Measurements from ENCODE around the gene ARMC10. TPM values are rescaled to one million over a fixed set of nuclear protein-coding genes. Genes with fewer than 3 reads are reported as not detected.

The ARMC10 gene
- total and polyA plus RNA-seq, 7 experiments from 2014 or later = 13.6 to 46.4 (median 27.8) TPM

DNA sequence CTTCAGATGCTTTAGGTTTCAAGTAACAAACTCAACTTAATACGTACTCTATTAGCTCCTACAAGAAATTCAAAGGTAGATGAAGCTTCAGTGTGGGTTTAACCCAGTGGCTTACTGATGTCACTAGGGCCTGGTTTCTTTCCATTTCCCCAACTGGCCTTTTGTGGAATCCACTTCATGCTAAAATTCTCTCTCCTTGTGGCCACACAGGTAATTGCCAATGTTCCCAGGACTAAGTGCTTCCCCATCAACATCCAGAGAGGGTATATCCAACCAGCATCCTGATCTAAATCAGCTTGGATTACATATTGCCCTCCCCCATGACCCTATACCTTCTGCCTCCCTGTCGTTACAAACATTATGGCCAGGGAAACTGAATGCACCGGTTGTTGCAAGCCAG lies 11.0 kb upstream of the ARMC10 start:
- Histone ChIP-seq H3K4me1 (ENCODE audit: control insufficient read depth in 2 of 2, insufficient read depth in 2 of 2, low read length in 2 of 2) (no peaks in the 10 kb centered on the region), H3K4me3 (ENCODE audit: low read length) (no peak overlapping the region), H3K9me3 (ENCODE audit: control insufficient read depth in 2 of 3, low read length in 3 of 3) (no peaks in the 10 kb centered on the region), H3K36me3 (ENCODE audit: control insufficient read depth in 2 of 3, insufficient read depth in 3 of 3, low read length in 3 of 3) (no peaks in the 10 kb centered on the region), H3K27ac (ENCODE audit: low read depth, low read length) (no peak overlapping the region), H3K27me3 (ENCODE audit: control insufficient read depth in 2 of 2, insufficient read depth in 2 of 2, low read length in 2 of 2) (no peaks in the 10 kb centered on the region)
- no peak for DNase-seq
- H3K27ac Mint-ChIP-seq = no peak overlapping the region
- ChIA-PET POLR2A (no interaction called here), CTCF (no interaction called here)
- peaks cover 0 to 21% (median 0%) of the 10 kb centered on the region in 5 donors for H3K27me3 Mint-ChIP-seq
- no peaks in the 10 kb centered on the region for H3K9me3 Mint-ChIP-seq
- ATAC-seq = no peak
- intact Hi-C loops (cut with micrococcal nuclease) = loop anchor here (2.0 to 5.0 kb wide), 2 partner anchors 305 to 307 kb away; no protein-coding TSS in a partner anchor
- H3K4me3 Mint-ChIP-seq = no peak overlapping the region
- H3K4me1 Mint-ChIP-seq = peaks cover 0 to 3% (median 0%) of the 10 kb centered on the region in 7 donors
- H3K36me3 Mint-ChIP-seq = peaks cover 0 to 9% (median 0%) of the 10 kb centered on the region in 5 donors

DNA sequence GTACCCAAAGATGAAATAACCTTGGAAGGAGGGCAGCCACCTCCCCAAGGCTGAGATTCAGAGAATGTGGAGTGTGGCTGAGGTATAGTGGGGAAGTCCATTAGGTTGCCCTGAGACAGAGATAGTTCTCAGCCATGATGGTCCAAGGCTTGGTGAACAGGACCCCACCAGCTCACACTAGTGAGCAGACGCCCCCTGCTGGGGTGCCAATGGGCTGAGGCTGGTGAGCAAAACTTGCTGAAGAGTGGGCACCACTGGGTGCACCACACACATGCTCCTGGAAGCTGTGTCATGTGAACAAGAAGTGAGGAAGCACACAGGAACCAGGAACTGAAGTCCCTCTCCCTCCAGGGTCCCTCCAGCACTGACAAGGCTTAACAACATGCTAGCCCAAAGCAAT lies 9.3 kb upstream of the ARMC10 start:
- H3K4me1 ChIP-seq (ENCODE audit: control insufficient read depth in 2 of 2, insufficient read depth in 2 of 2, low read length in 2 of 2) = no peaks in the 10 kb centered on the region
- ATAC-seq (peak; percentile 55), DNase-seq (peak in 4 of 9 donors; percentile 11 to 46 (median 14))
- no peaks in the 10 kb centered on the region for H3K9me3 ChIP-seq (ENCODE audit: control insufficient read depth in 2 of 3, low read length in 3 of 3)
- H3K27ac Mint-ChIP-seq = no peak overlapping the region
- peaks cover 0 to 3% (median 0%) of the 10 kb centered on the region in 7 donors for H3K4me1 Mint-ChIP-seq
- ChIA-PET POLR2A (no interaction called here), CTCF (no interaction called here)
- no peak overlapping the region for H3K4me3 ChIP-seq (ENCODE audit: low read length)
- H3K27me3 Mint-ChIP-seq = peaks cover 0 to 21% (median 0%) of the 10 kb centered on the region in 5 donors
- H3K4me3 Mint-ChIP-seq = no peak overlapping the region
- H3K36me3 Mint-ChIP-seq = peaks cover 0 to 9% (median 0%) of the 10 kb centered on the region in 5 donors
- no peaks in the 10 kb centered on the region for H3K36me3 ChIP-seq (ENCODE audit: control insufficient read depth in 2 of 3, insufficient read depth in 3 of 3, low read length in 3 of 3)
- no peaks in the 10 kb centered on the region for H3K9me3 Mint-ChIP-seq
- H3K27ac ChIP-seq (ENCODE audit: low read depth, low read length) = no peak overlapping the region
- no peaks in the 10 kb centered on the region for H3K27me3 ChIP-seq (ENCODE audit: control insufficient read depth in 2 of 2, insufficient read depth in 2 of 2, low read length in 2 of 2)
- intact Hi-C loops (cut with micrococcal nuclease) = no loop called here

GRCh38 chr7:103068414-103069403 lies 6.2 kb upstream of the ARMC10 start:
- intact Hi-C loops (cut with micrococcal nuclease) = no loop called here
- Mint-ChIP-seq H3K4me1 (peaks cover under 1 to 2% (median 1%) of the 10 kb centered on the region in 7 donors), H3K4me3 (no peak overlapping the region), H3K27me3 (peaks cover 0 to 17% (median 0%) of the 10 kb centered on the region in 5 donors), H3K27ac (no peak overlapping the region), H3K9me3 (no peaks in the 10 kb centered on the region), H3K36me3 (peaks cover 0 to 9% (median 0%) of the 10 kb centered on the region in 5 donors)
- Histone ChIP-seq H3K4me1 (ENCODE audit: control insufficient read depth in 2 of 2, insufficient read depth in 2 of 2, low read length in 2 of 2) (no peaks in the 10 kb centered on the region), H3K36me3 (ENCODE audit: control insufficient read depth in 2 of 3, insufficient read depth in 3 of 3, low read length in 3 of 3) (no peaks in the 10 kb centered on the region), H3K27ac (ENCODE audit: low read depth, low read length) (no peak overlapping the region), H3K4me3 (ENCODE audit: low read length) (no peak overlapping the region), H3K27me3 (ENCODE audit: control insufficient read depth in 2 of 2, insufficient read depth in 2 of 2, low read length in 2 of 2) (no peaks in the 10 kb centered on the region), H3K9me3 (ENCODE audit: control insufficient read depth in 2 of 3, low read length in 3 of 3) (no peaks in the 10 kb centered on the region)
- ATAC-seq = no peak
- ChIA-PET CTCF (no interaction called here), POLR2A (no interaction called here)
- DNase-seq = no peak

DNA sequence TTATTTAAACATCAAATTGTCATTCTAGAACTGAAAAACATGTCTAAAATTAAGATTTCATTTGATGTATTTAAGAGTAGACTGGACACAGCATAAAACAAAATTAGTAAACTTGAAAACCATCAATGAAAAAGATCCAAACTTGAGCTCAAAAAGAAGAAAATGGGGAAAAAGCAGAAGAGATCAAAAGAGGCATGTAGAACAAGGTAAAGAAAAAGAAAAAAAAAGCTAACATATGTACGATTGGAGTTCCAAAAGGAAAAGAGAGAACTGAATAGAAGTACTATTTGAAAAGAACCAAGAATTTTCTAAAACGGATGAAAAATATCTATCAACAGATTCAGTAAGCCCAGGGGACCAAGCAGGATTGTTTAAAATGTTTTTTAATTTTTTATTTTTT lies 3.9 kb upstream of the ARMC10 start:
- POLR2A ChIA-PET = interaction anchor here (1.1 to 1.3 kb wide), 2 partner anchors 8 to 22 kb away, joined by 3 to 6 read pairs; no protein-coding TSS in a partner anchor
- intact Hi-C loops (cut with micrococcal nuclease) = loop anchor here (10.0 kb wide), 2 partner anchors 1134 to 1826 kb away; partner anchors contain the start of genes ORC5 (in 2 of the 2) and FIS1 (in 1 of the 2)
- DNase-seq (no peak), ATAC-seq (no peak)
- CTCF ChIA-PET = no interaction called here
- H3K27ac Mint-ChIP-seq = no peak overlapping the region
- H3K27ac ChIP-seq (ENCODE audit: low read depth, low read length) = no peak overlapping the region
- H3K27me3 ChIP-seq (ENCODE audit: control insufficient read depth in 2 of 2, insufficient read depth in 2 of 2, low read length in 2 of 2) = no peaks in the 10 kb centered on the region
- no peaks in the 10 kb centered on the region for H3K9me3 Mint-ChIP-seq
- no peak overlapping the region for H3K4me3 Mint-ChIP-seq
- H3K36me3 Mint-ChIP-seq = peaks cover 0 to 9% (median 0%) of the 10 kb centered on the region in 5 donors
- H3K36me3 ChIP-seq (ENCODE audit: control insufficient read depth in 2 of 3, insufficient read depth in 3 of 3, low read length in 3 of 3) = no peaks in the 10 kb centered on the region
- peaks cover 9 to 20% (median 18%) of the 10 kb centered on the region in 7 donors for H3K4me1 Mint-ChIP-seq
- peaks cover 0 to 10% (median 0%) of the 10 kb centered on the region in 5 donors for H3K27me3 Mint-ChIP-seq
- no peak overlapping the region for H3K4me3 ChIP-seq (ENCODE audit: low read length)
- H3K9me3 ChIP-seq (ENCODE audit: control insufficient read depth in 2 of 3, low read length in 3 of 3) = no peaks in the 10 kb centered on the region
- H3K4me1 ChIP-seq (ENCODE audit: control insufficient read depth in 2 of 2, insufficient read depth in 2 of 2, low read length in 2 of 2) = peaks cover 8 to 9% of the 10 kb centered on the region in 2 donors

DNA sequence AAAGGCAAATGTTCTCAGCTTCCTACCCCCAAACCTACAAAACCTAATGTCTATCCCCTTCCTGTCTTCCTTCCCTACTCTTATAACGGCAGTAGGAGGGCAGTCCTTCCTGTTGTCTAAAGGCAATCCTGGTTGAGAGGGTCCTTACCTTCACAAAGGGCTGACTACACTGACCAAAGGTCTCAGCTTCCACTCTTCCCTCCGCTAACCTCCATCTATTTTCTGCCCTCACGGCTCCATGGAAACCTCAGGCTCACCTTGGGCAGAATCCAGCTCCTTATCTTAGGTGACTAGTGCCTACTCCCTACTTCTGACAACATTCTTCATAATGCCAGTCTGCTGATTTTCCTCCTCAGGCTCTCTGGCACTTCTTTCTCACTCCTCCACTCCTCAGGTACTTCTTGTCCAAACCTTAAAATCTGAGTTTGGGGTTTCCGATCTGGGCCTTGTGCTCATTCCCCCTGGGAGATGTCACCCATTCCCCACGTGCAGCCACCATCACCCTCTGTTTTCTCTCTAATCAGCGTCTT lies 886 bp upstream of the ARMC10 start:
- no peaks in the 10 kb centered on the region for H3K9me3 ChIP-seq (ENCODE audit: control insufficient read depth in 2 of 3, low read length in 3 of 3)
- Mint-ChIP-seq H3K36me3 (peaks cover 0 to 7% (median 3%) of the 10 kb centered on the region in 5 donors), H3K27me3 (peaks cover 0 to 2% (median 0%) of the 10 kb centered on the region in 5 donors), H3K4me3 (peak overlapping the region; percentile 91 to 100 (median 94)), H3K9me3 (no peaks in the 10 kb centered on the region), H3K27ac (peak overlapping the region; percentile 76 to 98 (median 93)), H3K4me1 (peaks cover 20 to 46% (median 41%) of the 10 kb centered on the region in 7 donors)
- POLR2A ChIA-PET = interaction anchor here (0.7 to 2.1 kb wide), 3 partner anchors 13 to 75 kb away, joined by 3 to 16 read pairs (median 3); partner anchors contain the start of gene NAPEPLD
- peaks cover 0 to 2% (median 0%) of the 10 kb centered on the region in 3 experiments for H3K36me3 ChIP-seq (ENCODE audit: control insufficient read depth in 2 of 3, insufficient read depth in 3 of 3, low read length in 3 of 3)
- no peaks in the 10 kb centered on the region for H3K27me3 ChIP-seq (ENCODE audit: control insufficient read depth in 2 of 2, insufficient read depth in 2 of 2, low read length in 2 of 2)
- CTCF ChIA-PET = interaction anchor here (2.0 kb wide), 1 partner anchor 12 kb away, joined by 9 read pairs; no protein-coding TSS in a partner anchor
- H3K4me3 ChIP-seq (ENCODE audit: low read length) = peak overlapping the region; percentile 77
- ATAC-seq = no peak
- peak in 1 of 9 donors; percentile 15 for DNase-seq
- H3K4me1 ChIP-seq (ENCODE audit: control insufficient read depth in 2 of 2, insufficient read depth in 2 of 2, low read length in 2 of 2) = peaks cover 14 to 18% of the 10 kb centered on the region in 2 donors
- intact Hi-C loops (cut with micrococcal nuclease) = loop anchor here (1.0 to 10.0 kb wide), 6 partner anchors 75 to 1939 kb away; partner anchors contain the start of genes NAPEPLD (in 2 of the 2), ORC5 (in 2 of the 2), DNAJC2 (in 1 of the 2) and FIS1 (in 1 of the 2)
- peak overlapping the region; percentile 81 for H3K27ac ChIP-seq (ENCODE audit: low read depth, low read length)

- H3K27ac ChIP-seq (ENCODE audit: low read depth, low read length) = peak overlapping the region; percentile 81
Measured at GRCh38 chr7:103075337-103075918, 488 bp downstream of the ARMC10 start.

More at GRCh38 chr7:103075337-103075918, 488 bp downstream of the ARMC10 start:
- H3K36me3 ChIP-seq (ENCODE audit: control insufficient read depth in 2 of 3, insufficient read depth in 3 of 3, low read length in 3 of 3) = peaks cover 0 to 5% (median 0%) of the 10 kb centered on the region in 3 experiments
- CTCF ChIA-PET = interaction anchor here (0.6 to 2.0 kb wide), 3 partner anchors 13 to 74 kb away, joined by 3 to 9 read pairs (median 3); partner anchors contain the start of gene NAPEPLD
- no peaks in the 10 kb centered on the region for H3K27me3 ChIP-seq (ENCODE audit: control insufficient read depth in 2 of 2, insufficient read depth in 2 of 2, low read length in 2 of 2)
- intact Hi-C loops (cut with micrococcal nuclease) = loop anchor here (1.0 to 10.0 kb wide), 10 partner anchors 207 to 1937 kb away; partner anchors contain the start of genes DNAJC2 (in 2 of the 2), FAM185A (in 2 of the 2), ORC5 (in 2 of the 2) and FIS1 (in 1 of the 2)
- Mint-ChIP-seq H3K9me3 (no peaks in the 10 kb centered on the region), H3K27ac (peak overlapping the region; percentile 85 to 97 (median 93)), H3K4me1 (peaks cover 23 to 57% (median 51%) of the 10 kb centered on the region in 7 donors), H3K36me3 (peaks cover 0 to 14% (median 5%) of the 10 kb centered on the region in 5 donors), H3K27me3 (peaks cover 0 to 2% (median 0%) of the 10 kb centered on the region in 5 donors), H3K4me3 (peak overlapping the region; percentile 93 to 100 (median 97))
- H3K4me1 ChIP-seq (ENCODE audit: control insufficient read depth in 2 of 2, insufficient read depth in 2 of 2, low read length in 2 of 2) = peaks cover 14 to 18% of the 10 kb centered on the region in 2 donors
- ATAC-seq (peak; percentile 64), DNase-seq (peak in 7 of 9 donors; percentile 57 to 78 (median 69))
- POLR2A ChIA-PET = interaction anchor here (0.8 to 2.1 kb wide), 10 partner anchors 9 to 327 kb away, joined by 3 to 16 read pairs (median 5); partner anchors contain the start of genes DNAJC2, FAM185A, NAPEPLD and PSMC2
- no peaks in the 10 kb centered on the region for H3K9me3 ChIP-seq (ENCODE audit: control insufficient read depth in 2 of 3, low read length in 3 of 3)
- peak overlapping the region; percentile 77 for H3K4me3 ChIP-seq (ENCODE audit: low read length)
